Progenitor cell of endocrine pancreas (in vitro differentiated cells): ENCODE measurements around the gene DNAAF1. TPM values are rescaled to one million over a fixed set of nuclear protein-coding genes. Genes with fewer than 3 reads are reported as not detected.
"Not testable (repeated sequence)": the region's sequence is repeated elsewhere in the genome, so short reads cannot be mapped to it uniquely, and the experiment has no call there.

Source experiments
- DNase-seq: peaks from one replicate; pipeline ENCODE4 v3.0.0; 2021; ENCODE audit warnings: low spot score; ENCODE audit not compliant: unreplicated experiment
- H3K27ac Mint-ChIP-seq: 2 replicates; pipeline ENCODE4 v1.8.0; 2021; ENCODE audit warnings: mild to moderate bottlenecking, moderate library complexity, mixed read lengths
- H3K27me3 Mint-ChIP-seq: 2 replicates; pipeline ENCODE4 v1.8.0; 2021; ENCODE audit warnings: mixed read lengths
- H3K36me3 Mint-ChIP-seq: 2 replicates; pipeline ENCODE4 v1.8.0; 2022; ENCODE audit warnings: mixed read lengths; ENCODE audit not compliant: insufficient read depth
- H3K4me1 Mint-ChIP-seq: 2 replicates; pipeline ENCODE4 v1.8.0; 2021; ENCODE audit warnings: low read depth, mixed read lengths
- H3K4me3 Mint-ChIP-seq: 2 replicates; pipeline ENCODE4 v1.8.0; 2021; ENCODE audit warnings: low read depth, mild to moderate bottlenecking, moderate library complexity, mixed read lengths
- H3K9me3 Mint-ChIP-seq: 2 replicates; pipeline ENCODE4 v1.8.0; 2021; ENCODE audit warnings: low read depth, mixed read lengths
- total RNA-seq: library from RNA; stranded (reverse); gene quantifications from 2 replicates; pipeline ENCODE4 v1.2.1, GENCODE V29; 2021
- TF ChIP-seq, protein P1 (sequence below): fragments of 200-600 bp; sonication (generic); IDR thresholded peaks from one replicate; pipeline ENCODE4 v1.5.0; 2021; ENCODE audit warnings: antibody characterized with exemption, mild to moderate bottlenecking; ENCODE audit not compliant: unreplicated experiment

DNAAF1 gene
- total RNA-seq, 1 donor from 2014 or later, result 1.8 TPM

DNA sequence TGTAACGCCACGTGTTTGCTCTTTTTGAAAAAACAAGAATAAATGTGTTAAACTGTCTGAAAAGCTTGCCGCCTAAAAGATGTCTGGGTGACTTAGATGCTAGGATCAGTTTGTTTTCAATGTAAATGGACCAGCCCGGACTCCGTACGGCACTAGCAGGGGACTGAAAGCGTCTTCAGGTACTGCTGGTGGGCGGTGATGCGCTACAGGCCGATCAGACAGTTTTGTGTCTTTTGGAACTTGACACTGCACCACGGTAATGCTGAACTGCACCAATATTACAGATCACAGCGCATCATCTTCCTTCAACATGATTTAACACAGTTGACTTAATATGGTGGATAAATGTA lies 27.6 kb upstream of the DNAAF1 start:
- TF ChIP-seq, protein P1, sequence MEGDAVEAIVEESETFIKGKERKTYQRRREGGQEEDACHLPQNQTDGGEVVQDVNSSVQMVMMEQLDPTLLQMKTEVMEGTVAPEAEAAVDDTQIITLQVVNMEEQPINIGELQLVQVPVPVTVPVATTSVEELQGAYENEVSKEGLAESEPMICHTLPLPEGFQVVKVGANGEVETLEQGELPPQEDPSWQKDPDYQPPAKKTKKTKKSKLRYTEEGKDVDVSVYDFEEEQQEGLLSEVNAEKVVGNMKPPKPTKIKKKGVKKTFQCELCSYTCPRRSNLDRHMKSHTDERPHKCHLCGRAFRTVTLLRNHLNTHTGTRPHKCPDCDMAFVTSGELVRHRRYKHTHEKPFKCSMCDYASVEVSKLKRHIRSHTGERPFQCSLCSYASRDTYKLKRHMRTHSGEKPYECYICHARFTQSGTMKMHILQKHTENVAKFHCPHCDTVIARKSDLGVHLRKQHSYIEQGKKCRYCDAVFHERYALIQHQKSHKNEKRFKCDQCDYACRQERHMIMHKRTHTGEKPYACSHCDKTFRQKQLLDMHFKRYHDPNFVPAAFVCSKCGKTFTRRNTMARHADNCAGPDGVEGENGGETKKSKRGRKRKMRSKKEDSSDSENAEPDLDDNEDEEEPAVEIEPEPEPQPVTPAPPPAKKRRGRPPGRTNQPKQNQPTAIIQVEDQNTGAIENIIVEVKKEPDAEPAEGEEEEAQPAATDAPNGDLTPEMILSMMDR, result no peak
- Mint-ChIP-seq H3K4me3 (peak overlapping the region; percentile 87), H3K4me1 (peaks cover 6% of the 10 kb centered on the region), H3K27ac (peak overlapping the region; percentile 93), H3K36me3 (peaks cover 4% of the 10 kb centered on the region), H3K9me3 (no peaks in the 10 kb centered on the region), H3K27me3 (no peaks in the 10 kb centered on the region)
- no peak for DNase-seq

- H3K27ac Mint-ChIP-seq, H3K4me1 Mint-ChIP-seq, H3K27me3 Mint-ChIP-seq, H3K9me3 Mint-ChIP-seq, DNase-seq: not testable (repeated sequence)
- H3K36me3 Mint-ChIP-seq, result peaks cover 10% of the 10 kb centered on the region
- peak overlapping the region; percentile 62 for H3K4me3 Mint-ChIP-seq
These were observed 26.8 kb upstream of the DNAAF1 start for GRCh38 chr16:84118315-84118714.

DNA sequence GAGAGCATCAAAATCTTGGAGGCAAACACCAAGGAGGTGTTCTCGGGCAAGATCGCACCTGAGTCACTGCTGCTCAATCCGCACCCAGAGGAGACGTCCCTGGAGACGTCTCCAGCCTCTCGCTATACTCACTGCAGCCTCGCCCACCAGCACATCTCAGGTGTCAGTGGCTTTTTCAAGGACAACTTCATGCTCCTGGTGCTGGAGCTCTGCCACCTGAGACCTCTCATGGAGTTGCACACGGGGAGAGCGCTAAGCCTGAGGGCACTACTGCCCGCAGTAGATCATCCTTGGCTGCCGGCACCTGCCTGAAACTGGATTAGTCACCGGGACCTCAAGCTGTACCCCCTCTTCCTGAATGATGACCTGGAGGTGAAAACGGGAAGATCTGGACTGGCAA lies 25.7 kb upstream of the DNAAF1 start:
- Mint-ChIP-seq H3K36me3 (peaks cover 10% of the 10 kb centered on the region), H3K27ac (peak overlapping the region; percentile 20), H3K9me3 (no peaks in the 10 kb centered on the region), H3K4me1 (peaks cover 6% of the 10 kb centered on the region), H3K27me3 (no peaks in the 10 kb centered on the region), H3K4me3 (no peak overlapping the region)
- no peak for DNase-seq
- TF ChIP-seq, protein P1, result no peak

GRCh38 chr16:84120023-84120422 lies 25.1 kb upstream of the DNAAF1 start:
- H3K9me3 Mint-ChIP-seq, result no peaks in the 10 kb centered on the region
- no peak for DNase-seq
- H3K27me3 Mint-ChIP-seq, result no peaks in the 10 kb centered on the region
- peaks cover 10% of the 10 kb centered on the region for H3K36me3 Mint-ChIP-seq
- H3K27ac Mint-ChIP-seq, result no peak overlapping the region
- peaks cover 6% of the 10 kb centered on the region for H3K4me1 Mint-ChIP-seq
- H3K4me3 Mint-ChIP-seq, result no peak overlapping the region
- TF ChIP-seq, protein P1, result no peak

DNA sequence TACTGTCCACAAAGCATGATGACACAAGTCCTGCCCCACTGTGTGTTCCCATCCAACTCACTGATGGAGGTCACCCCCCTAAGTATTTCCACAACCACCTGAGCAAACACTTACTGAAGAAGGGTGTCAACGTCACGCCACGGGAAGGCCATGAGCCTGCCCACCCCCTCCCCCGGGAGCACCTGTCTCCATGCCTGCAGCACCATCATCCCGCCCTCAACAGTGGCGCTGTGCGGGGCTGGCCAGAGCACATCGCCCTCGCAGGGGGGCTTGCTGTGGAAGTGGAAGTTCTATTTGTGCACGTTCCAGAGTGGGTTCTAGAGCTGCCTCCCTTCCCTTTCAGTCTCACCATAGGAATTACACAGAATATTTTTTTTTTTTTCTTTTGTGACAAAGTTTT lies 24.1 kb upstream of the DNAAF1 start:
- Mint-ChIP-seq H3K4me1 (no peaks in the 10 kb centered on the region), H3K27ac (no peak overlapping the region), H3K27me3 (no peaks in the 10 kb centered on the region), H3K9me3 (no peaks in the 10 kb centered on the region), H3K36me3 (peaks cover 17% of the 10 kb centered on the region), H3K4me3 (no peak overlapping the region)
- no peak for DNase-seq
- TF ChIP-seq, protein P1, result no peak

DNA sequence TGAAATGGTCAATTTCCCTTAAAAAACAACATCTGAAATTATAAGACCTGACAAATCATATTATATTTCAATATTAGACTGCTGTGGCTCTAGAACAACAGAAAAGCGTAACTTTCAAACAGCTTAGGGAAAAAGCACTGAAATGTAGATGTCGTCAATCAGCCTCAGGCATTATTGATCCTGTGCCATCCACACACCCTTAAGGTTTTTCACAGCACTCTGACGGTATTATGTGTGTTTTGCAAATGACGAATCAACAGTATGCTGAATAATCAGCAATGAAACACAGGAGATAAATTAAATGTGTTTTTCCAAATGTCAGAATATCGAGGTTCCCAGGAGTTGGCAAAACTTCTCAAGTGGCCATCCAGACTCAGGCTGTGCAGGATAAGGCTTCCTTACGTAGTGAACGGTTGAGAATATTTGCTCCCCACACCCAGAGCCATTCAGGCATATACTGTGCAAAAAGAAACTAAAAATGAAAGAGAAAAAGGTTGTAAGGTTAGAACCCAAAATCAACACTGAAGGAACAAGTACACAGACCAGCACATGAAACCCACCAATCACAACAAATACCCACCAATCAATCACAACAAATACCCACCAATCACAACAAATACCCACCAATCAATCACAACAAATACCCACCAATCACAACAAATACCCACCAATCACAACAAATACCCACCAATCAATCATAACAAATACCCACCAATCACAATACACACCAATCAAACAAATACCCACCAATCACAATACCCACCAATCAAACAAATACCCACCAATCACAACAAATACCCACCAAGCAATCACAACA lies 20.6 kb upstream of the DNAAF1 start:
- H3K4me3 Mint-ChIP-seq, result no peak overlapping the region
- no peaks in the 10 kb centered on the region for H3K9me3 Mint-ChIP-seq
- no peak overlapping the region for H3K27ac Mint-ChIP-seq
- H3K27me3 Mint-ChIP-seq, result no peaks in the 10 kb centered on the region
- DNase-seq, result no peak
- H3K4me1 Mint-ChIP-seq, result no peaks in the 10 kb centered on the region
- H3K36me3 Mint-ChIP-seq, result peaks cover 25% of the 10 kb centered on the region
- TF ChIP-seq, protein P1, result no peak
